ENCODE data around the gene DUT. TPM values are rescaled to one million over a fixed set of nuclear protein-coding genes. Genes with fewer than 3 reads are reported as not detected.

DUT gene
- total RNA-seq, 1 donor from 2014 or later: 86.5 TPM

DNA sequence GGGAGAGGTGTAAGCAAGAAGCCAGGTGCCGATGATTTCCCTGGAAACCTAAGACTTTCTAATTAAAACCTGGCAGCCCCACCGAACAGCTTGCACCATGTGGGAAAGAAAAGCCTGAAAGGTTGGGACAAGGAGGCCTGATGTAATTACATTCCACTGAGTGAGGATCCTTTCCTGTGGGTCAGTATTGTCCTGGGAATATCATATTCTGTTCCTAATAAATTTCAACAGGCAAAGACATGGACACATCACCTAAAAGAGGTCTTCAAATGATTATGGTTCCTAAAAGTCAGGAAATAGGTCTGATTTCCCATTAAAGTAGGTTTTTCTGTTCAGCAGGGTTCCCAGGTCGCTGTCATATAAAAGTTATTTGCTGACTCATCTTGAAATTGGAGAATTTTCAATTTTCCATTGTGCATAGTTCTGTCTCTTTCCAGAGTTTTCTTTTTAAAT lies 58.5 kb downstream of the DUT start:
- no peak for ATAC-seq
- no peak for DNase-seq (ENCODE audit: missing footprints)
- intact Hi-C loops (cut with DNase I): no loop called here

DNA sequence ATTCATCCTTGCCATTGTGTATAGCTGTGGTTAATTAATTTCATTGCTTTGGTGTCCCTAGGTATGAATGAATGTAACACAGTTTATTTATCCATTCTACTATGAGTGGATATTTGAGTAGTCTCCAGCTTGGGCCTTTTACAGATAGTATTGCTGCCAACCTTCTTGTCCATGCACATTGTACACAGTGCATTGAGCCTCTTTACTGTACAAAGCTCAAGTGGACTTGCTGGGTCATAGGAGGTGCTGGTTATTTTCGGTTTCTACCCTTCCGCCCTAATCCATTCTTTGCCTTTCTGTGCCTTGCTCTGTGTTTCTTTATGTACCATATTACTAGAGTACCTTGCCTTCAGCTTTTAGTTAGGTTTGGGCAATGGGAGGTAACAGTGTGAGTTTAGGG lies 60.7 kb downstream of the DUT start:
- intact Hi-C loops (cut with DNase I): no loop called here
- no peak for ATAC-seq
- DNase-seq (ENCODE audit: missing footprints): no peak

DNA sequence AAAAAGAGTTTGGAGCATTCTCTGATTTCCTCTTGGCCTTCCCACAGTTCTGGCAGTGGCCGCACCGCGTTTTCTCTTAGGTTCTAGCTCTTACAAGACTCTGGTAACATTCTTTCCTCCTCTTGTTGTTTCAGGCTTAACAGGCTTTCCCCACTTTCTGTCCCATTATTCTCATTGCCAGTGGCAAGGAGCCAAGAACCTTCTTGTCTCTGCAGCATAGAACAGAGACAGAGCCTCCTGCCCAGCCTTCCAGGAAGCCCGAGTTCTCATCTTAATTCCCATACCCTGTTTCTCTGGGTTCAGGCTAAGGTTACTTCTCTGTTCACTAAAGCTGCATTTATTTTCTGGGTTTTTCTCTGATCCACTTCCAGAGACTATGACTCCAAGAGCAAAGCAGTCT lies 61.1 kb downstream of the DUT start:
- DNase-seq (ENCODE audit: missing footprints) (peak; percentile 76), ATAC-seq (peak; percentile 69)
- intact Hi-C loops (cut with DNase I): no loop called here

Other genes with a start within 250 kb of the DUT start
- not detected for gene SLC24A5, start 210.4 kb upstream of the DUT start, total RNA-seq
- 8.7 TPM for gene MYEF2, start 153.1 kb upstream of the DUT start, total RNA-seq
- not detected for gene CTXN2, start 139.8 kb upstream of the DUT start, total RNA-seq
- not detected for gene SLC12A1, start 125.1 kb upstream of the DUT start, total RNA-seq

All from Right ventricle myocardium inferior (tissue), 1 donor.